Neural progenitor cell (in vitro differentiated cells): ENCODE results near the gene ERAP2. TPM values are rescaled to one million over a fixed set of nuclear protein-coding genes. Genes with fewer than 3 reads are reported as not detected.

Source experiments
- DNase-seq: peaks from one replicate; pipeline ENCODE4 v3.0.0-alpha.2; 2016; ENCODE audit warnings: low spot score
- H2AFZ ChIP-seq: fragments of 200-600 bp; sonication (generic); replicated peaks from 2 replicates; pipeline ENCODE4 v1.6.1; 2016; ENCODE audit warnings: antibody characterized with exemption
- H3F3A ChIP-seq: fragments of 200-600 bp; sonication (generic); 2 replicates; pipeline ENCODE4 v1.6.1; 2016; ENCODE audit warnings: antibody characterized with exemption, low read depth
- H3K27ac ChIP-seq: fragments of 200-600 bp; sonication (generic); 2 replicates; pipeline ENCODE4 v1.5.1; 2016; ENCODE audit warnings: mild to moderate bottlenecking
- H3K27me3 ChIP-seq: fragments of 200-600 bp; sonication (generic); 2 replicates; pipeline ENCODE4 v1.6.1; 2016; ENCODE audit warnings: mild to moderate bottlenecking, moderate library complexity
- H3K36me3 ChIP-seq: fragments of 200-600 bp; sonication (generic); 2 replicates; pipeline ENCODE4 v1.5.1; 2016
- H3K4me1 ChIP-seq: fragments of 200-600 bp; sonication (generic); 2 replicates; pipeline ENCODE4 v1.6.1; 2016; ENCODE audit warnings: mixed run types
- H3K4me2 ChIP-seq: fragments of 200-600 bp; sonication (generic); 2 replicates; pipeline ENCODE4 v1.6.1; 2016
- H3K4me3 ChIP-seq: fragments of 200-600 bp; sonication (generic); 2 replicates; pipeline ENCODE4 v1.5.1; 2016
- H3K79me2 ChIP-seq: fragments of 200-600 bp; sonication (generic); 2 replicates; pipeline ENCODE4 v1.6.1; 2016; ENCODE audit warnings: low read depth
- H3K9ac ChIP-seq: fragments of 200-600 bp; sonication (generic); 2 replicates; pipeline ENCODE4 v1.6.1; 2016
- H3K9me3 ChIP-seq: fragments of 200-600 bp; sonication (generic); 2 replicates; pipeline ENCODE4 v1.5.1; 2016; ENCODE audit warnings: low read depth
- H4K20me1 ChIP-seq: fragments of 200-600 bp; sonication (generic); 2 replicates; pipeline ENCODE4 v1.6.1; 2016; ENCODE audit warnings: low read depth
- H3K27ac Mint-ChIP-seq: 3 replicates; pipeline ENCODE4 v1.8.0; 2021; ENCODE audit warnings: mixed read lengths
- H3K27me3 Mint-ChIP-seq: 2 replicates; pipeline ENCODE4 v1.8.0; 2022; ENCODE audit warnings: low read depth, mild to moderate bottlenecking, inconsistent platforms, moderate library complexity, mixed read lengths; ENCODE audit not compliant: insufficient read depth
- H3K36me3 Mint-ChIP-seq: 3 replicates; pipeline ENCODE4 v1.8.0; 2021; ENCODE audit warnings: mixed read lengths
- H3K4me1 Mint-ChIP-seq: 3 replicates; pipeline ENCODE4 v1.8.0; 2021; ENCODE audit warnings: mixed read lengths
- H3K4me3 Mint-ChIP-seq: 3 replicates; pipeline ENCODE4 v1.8.0; 2021; ENCODE audit warnings: mild to moderate bottlenecking, moderate library complexity, mixed read lengths
- H3K9me3 Mint-ChIP-seq: 3 replicates; pipeline ENCODE4 v1.8.0; 2020; ENCODE audit warnings: mixed read lengths
- EZH2 ChIP-seq: fragments of 200-600 bp; sonication (generic); IDR thresholded peaks from 2 replicates; pipeline ENCODE4 v1.6.1; 2017; ENCODE audit warnings: antibody characterized with exemption, mild to moderate bottlenecking, moderate library complexity
- EZH2phosphoT487 ChIP-seq: fragments of 200-600 bp; sonication (generic); IDR thresholded peaks from 2 replicates; pipeline ENCODE4 v1.6.1; 2017; ENCODE audit warnings: antibody characterized with exemption
- total RNA-seq: library from RNA; depleted of rRNA; stranded (reverse); fragments of >200 nt; gene quantifications from 2 replicates; pipeline ENCODE4 v1.2.3, GENCODE V29; 2015; ENCODE audit warnings: low replicate concordance
- TF ChIP-seq, protein P1 (sequence below): fragments of 200-600 bp; sonication (generic); IDR thresholded peaks from 2 replicates; pipeline ENCODE4 v1.5.1; 2017; ENCODE audit warnings: antibody characterized with exemption, mild to moderate bottlenecking

The ERAP2 gene
- total RNA-seq, 1 donor from 2014 or later, result not detected

DNA sequence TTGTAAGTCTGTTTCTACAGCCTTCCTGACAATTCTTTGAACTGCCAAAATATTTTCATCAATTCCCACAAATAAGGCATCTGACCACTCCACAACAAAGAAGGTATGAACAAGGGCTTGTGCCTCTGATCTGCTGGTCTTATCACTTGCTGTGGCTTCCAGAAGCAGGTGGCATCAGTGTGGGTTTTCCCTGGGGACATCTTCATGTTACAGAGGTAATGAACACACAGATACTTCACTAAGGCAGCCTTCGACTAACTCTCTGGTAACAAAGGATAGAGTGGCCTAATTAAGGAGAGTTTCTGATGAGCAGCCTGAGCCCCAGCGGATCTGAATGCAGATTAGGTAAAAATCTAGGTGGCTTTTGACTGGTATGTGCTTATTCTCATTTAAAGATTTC lies 15.2 kb upstream of the ERAP2 start:
- H3K36me3 ChIP-seq, result no peaks in the 10 kb centered on the region
- peak overlapping the region; percentile 26 for H2AFZ ChIP-seq
- H3K27me3 ChIP-seq, result no peaks in the 10 kb centered on the region
- no peak overlapping the region for H3K4me2 ChIP-seq
- H3K27me3 Mint-ChIP-seq, result no peaks in the 10 kb centered on the region
- no peak overlapping the region for H3K4me3 Mint-ChIP-seq
- no peaks in the 10 kb centered on the region for H3K79me2 ChIP-seq
- no peaks in the 10 kb centered on the region for H4K20me1 ChIP-seq
- H3K36me3 Mint-ChIP-seq, result no peaks in the 10 kb centered on the region
- no peaks in the 10 kb centered on the region for H3F3A ChIP-seq
- TF ChIP-seq, protein P1, sequence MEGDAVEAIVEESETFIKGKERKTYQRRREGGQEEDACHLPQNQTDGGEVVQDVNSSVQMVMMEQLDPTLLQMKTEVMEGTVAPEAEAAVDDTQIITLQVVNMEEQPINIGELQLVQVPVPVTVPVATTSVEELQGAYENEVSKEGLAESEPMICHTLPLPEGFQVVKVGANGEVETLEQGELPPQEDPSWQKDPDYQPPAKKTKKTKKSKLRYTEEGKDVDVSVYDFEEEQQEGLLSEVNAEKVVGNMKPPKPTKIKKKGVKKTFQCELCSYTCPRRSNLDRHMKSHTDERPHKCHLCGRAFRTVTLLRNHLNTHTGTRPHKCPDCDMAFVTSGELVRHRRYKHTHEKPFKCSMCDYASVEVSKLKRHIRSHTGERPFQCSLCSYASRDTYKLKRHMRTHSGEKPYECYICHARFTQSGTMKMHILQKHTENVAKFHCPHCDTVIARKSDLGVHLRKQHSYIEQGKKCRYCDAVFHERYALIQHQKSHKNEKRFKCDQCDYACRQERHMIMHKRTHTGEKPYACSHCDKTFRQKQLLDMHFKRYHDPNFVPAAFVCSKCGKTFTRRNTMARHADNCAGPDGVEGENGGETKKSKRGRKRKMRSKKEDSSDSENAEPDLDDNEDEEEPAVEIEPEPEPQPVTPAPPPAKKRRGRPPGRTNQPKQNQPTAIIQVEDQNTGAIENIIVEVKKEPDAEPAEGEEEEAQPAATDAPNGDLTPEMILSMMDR, result no peak
- TF ChIP-seq EZH2 (no peak), EZH2phosphoT487 (no peak)
- H3K27ac ChIP-seq, result no peak overlapping the region
- H3K4me3 ChIP-seq, result no peak overlapping the region
- no peaks in the 10 kb centered on the region for H3K9me3 ChIP-seq
- H3K27ac Mint-ChIP-seq, result no peak overlapping the region
- no peak overlapping the region for H3K9ac ChIP-seq
- no peaks in the 10 kb centered on the region for H3K4me1 Mint-ChIP-seq
- DNase-seq, result peak; percentile 22
- no peaks in the 10 kb centered on the region for H3K9me3 Mint-ChIP-seq
- H3K4me1 ChIP-seq, result peaks cover 6% of the 10 kb centered on the region

DNA sequence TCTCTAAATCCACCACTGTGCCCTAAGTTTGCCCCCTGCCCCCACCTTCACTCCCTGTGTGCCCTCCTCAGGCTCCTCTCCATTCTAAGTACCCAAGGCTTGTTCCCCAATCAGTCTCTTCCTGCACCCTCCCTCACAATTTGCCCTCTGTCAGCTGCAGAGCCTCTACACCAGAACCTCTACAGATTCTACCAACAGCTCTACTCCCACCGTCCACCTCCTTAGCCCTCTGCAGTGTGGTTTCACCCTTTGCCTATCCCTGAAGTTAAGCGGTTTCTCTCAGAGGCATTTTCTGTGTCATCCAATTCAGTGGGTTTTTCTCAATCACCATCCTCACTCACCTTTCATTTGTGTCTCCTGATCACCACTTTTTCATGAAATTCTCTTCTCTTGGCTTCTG lies 13.2 kb upstream of the ERAP2 start:
- no peaks in the 10 kb centered on the region for H3K27me3 ChIP-seq
- Mint-ChIP-seq H3K4me3 (no peak overlapping the region), H3K27me3 (peaks cover 3% of the 10 kb centered on the region), H3K9me3 (no peaks in the 10 kb centered on the region), H3K36me3 (no peaks in the 10 kb centered on the region), H3K4me1 (no peaks in the 10 kb centered on the region), H3K27ac (no peak overlapping the region)
- H2AFZ ChIP-seq, result no peak overlapping the region
- H3K9ac ChIP-seq, result no peak overlapping the region
- no peak overlapping the region for H3K4me2 ChIP-seq
- H4K20me1 ChIP-seq, result no peaks in the 10 kb centered on the region
- H3K4me3 ChIP-seq, result no peak overlapping the region
- H3K9me3 ChIP-seq, result no peaks in the 10 kb centered on the region
- H3K79me2 ChIP-seq, result no peaks in the 10 kb centered on the region
- no peaks in the 10 kb centered on the region for H3K36me3 ChIP-seq
- H3K4me1 ChIP-seq, result peaks cover 6% of the 10 kb centered on the region
- DNase-seq, result no peak
- no peaks in the 10 kb centered on the region for H3F3A ChIP-seq
- no peak overlapping the region for H3K27ac ChIP-seq
- TF ChIP-seq EZH2 (no peak), EZH2phosphoT487 (no peak)
- TF ChIP-seq, protein P1, result no peak

DNA sequence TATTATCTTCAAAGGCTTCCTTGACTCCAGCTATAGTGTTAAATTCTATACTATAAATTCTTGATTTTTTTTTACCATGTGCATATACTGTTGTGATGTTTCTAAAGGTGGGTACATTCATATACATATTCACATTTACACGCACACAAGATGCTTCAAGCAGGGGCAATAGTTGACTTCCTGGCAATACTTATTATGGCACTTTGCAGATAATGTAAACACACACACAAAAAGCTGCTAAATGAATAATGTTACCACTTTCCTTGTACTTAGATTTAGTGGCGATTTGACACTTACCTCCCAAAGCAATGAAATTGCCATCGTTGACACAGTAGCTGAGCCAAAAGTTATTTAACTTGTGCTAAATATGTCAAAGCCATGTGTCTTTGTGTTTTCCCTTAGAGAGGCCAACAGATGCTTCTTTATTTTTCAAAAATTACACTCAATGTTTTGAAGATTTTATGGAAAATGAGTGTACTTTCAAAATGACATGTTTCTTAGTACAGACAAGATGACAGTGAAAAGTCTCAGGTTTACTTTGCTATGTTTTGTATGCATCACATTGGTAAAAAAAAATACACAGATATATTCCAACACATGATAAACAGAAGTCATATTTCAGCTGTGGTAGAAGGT lies 12.2 kb upstream of the ERAP2 start:
- H4K20me1 ChIP-seq, result no peaks in the 10 kb centered on the region
- no peak overlapping the region for H3K4me2 ChIP-seq
- no peak overlapping the region for H3K9ac ChIP-seq
- no peaks in the 10 kb centered on the region for H3K9me3 ChIP-seq
- no peaks in the 10 kb centered on the region for H3K36me3 ChIP-seq
- Mint-ChIP-seq H3K27me3 (peaks cover 3% of the 10 kb centered on the region), H3K4me1 (peaks cover under 1% of the 10 kb centered on the region), H3K27ac (no peak overlapping the region), H3K4me3 (no peak overlapping the region), H3K36me3 (no peaks in the 10 kb centered on the region), H3K9me3 (no peaks in the 10 kb centered on the region)
- TF ChIP-seq, protein P1, result no peak
- TF ChIP-seq EZH2phosphoT487 (no peak), EZH2 (no peak)
- H3F3A ChIP-seq, result no peaks in the 10 kb centered on the region
- no peak overlapping the region for H3K27ac ChIP-seq
- no peaks in the 10 kb centered on the region for H3K27me3 ChIP-seq
- no peak overlapping the region for H3K4me3 ChIP-seq
- no peaks in the 10 kb centered on the region for H3K79me2 ChIP-seq
- H2AFZ ChIP-seq, result no peak overlapping the region
- peaks cover 6% of the 10 kb centered on the region for H3K4me1 ChIP-seq
- DNase-seq, result no peak
